Stimulated activated CD8-positive, alpha-beta memory T cell treated with anti-CD3 and anti-CD28 coated beads, Interleukin-7, amount 100 ng/mL, for 48 hours (primary cell): ENCODE data around the gene TRABD2B.

ENCODE experiments used
- DNase-seq, 2 donors: peaks; one replicate each; pipeline ENCODE4 v3.0.0-alpha.2; 2020; ENCODE audit warnings: low read depth in 1 of 2; ENCODE audit errors: extremely low read depth in 1 of 2

The TRABD2B gene

GRCh38 chr1:47713333-47713953 lies 283.7 kb downstream of the TRABD2B start:
- DNase-seq: no peak

- no peak for DNase-seq
Measured at GRCh38 chr1:47712596-47713299, 284.4 kb downstream of the TRABD2B start.

GRCh38 chr1:47711848-47712492 lies 285.2 kb downstream of the TRABD2B start:
- no peak for DNase-seq

GRCh38 chr1:47711184-47711847 lies 285.9 kb downstream of the TRABD2B start:
- no peak for DNase-seq
